ENCODE measurements around the gene TBX2. TPM values are rescaled to one million over a fixed set of nuclear protein-coding genes. Genes with fewer than 3 reads are reported as not detected.

TBX2 gene
- total RNA-seq, 4 donors from 2014 or later, result 3.1 to 14.2 (median 9.6) TPM

DNA sequence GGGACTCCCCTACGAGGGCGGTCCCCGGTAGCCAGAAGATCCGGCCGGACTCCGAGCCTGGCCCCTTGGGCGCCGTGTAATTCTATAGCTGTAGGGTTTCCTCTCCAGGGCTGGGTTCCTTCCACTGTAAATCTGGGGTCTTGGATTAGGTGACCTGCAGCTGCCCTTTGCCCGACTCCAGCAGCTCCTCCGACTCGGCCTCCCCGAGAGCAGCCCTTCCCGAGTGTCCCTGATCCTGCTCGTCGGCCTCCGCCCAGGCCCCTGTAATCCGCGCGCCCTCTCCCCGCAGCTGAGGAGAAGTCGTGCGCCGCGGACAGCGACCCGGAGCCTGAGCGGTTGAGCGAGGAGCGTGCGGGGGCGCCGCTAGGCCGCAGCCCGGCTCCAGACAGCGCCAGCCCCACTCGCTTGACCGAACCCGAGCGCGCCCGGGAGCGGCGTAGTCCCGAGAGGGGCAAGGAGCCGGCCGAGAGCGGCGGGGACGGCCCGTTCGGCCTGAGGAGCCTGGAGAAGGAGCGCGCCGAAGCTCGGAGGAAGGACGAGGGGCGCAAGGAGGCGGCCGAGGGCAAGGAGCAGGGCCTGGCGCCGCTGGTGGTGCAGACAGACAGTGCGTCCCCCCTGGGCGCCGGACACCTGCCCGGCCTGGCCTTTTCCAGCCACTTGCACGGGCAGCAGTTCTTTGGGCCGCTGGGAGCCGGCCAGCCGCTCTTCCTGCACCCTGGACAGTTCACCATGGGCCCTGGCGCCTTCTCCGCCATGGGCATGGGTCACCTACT lies 5.5 kb downstream of the TBX2 start:
- no peak for DNase-seq (ENCODE audit: low spot score)
- no peak for ATAC-seq (ENCODE audit: low FRiP score)
- no peak for TF ChIP-seq CTCF (IDR thresholded peaks at IDR 0.05)

- DNase-seq (ENCODE audit: low spot score) (no peak), ATAC-seq (ENCODE audit: low FRiP score) (no peak)
- TF ChIP-seq CTCF (IDR thresholded peaks at IDR 0.05), result no peak
Observed at GRCh38 chr17:61405686-61406536, 6.3 kb downstream of the TBX2 start.

DNA sequence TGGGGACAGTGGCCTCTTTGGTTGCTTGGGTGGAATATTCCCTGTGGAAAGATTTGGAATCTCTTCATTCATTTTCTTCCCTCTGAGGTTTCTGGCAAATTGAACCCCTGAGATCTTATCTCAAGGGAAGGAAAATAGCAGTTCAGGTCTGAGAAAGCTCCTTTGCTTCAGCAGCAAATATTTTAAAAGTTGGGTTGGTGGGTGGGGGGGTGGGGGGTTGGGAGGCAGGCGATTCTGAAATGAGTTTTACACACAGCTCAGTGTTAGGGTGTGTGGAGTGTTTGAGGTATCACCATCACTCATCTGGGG lies 6.8 kb downstream of the TBX2 start:
- TF ChIP-seq CTCF (IDR thresholded peaks at IDR 0.05), result no peak
- no peak for DNase-seq (ENCODE audit: low spot score)
- ATAC-seq (ENCODE audit: low FRiP score), result no peak

GRCh38 chr17:61406971-61407911 lies 7.6 kb downstream of the TBX2 start:
- TF ChIP-seq CTCF (IDR thresholded peaks at IDR 0.05), result no peak
- ATAC-seq (ENCODE audit: low FRiP score) (no peak), DNase-seq (ENCODE audit: low spot score) (no peak)

GRCh38 chr17:61408151-61409041 lies 8.8 kb downstream of the TBX2 start:
- ATAC-seq (ENCODE audit: low FRiP score) (no peak), DNase-seq (ENCODE audit: low spot score) (no peak)
- no peak for TF ChIP-seq CTCF (IDR thresholded peaks at IDR 0.05)

All from omental fat pad (tissue), 4 donors.